Activated CD8-positive, alpha-beta memory T cell treated with anti-CD3 and anti-CD28 coated beads, Interleukin-2, amount 50 U/mL, for 48 hours (primary cell): ENCODE data around the gene CBLB.

Experiments
- DNase-seq: peaks from one replicate; pipeline ENCODE4 v3.0.0-alpha.2; 2020

The CBLB gene

DNA sequence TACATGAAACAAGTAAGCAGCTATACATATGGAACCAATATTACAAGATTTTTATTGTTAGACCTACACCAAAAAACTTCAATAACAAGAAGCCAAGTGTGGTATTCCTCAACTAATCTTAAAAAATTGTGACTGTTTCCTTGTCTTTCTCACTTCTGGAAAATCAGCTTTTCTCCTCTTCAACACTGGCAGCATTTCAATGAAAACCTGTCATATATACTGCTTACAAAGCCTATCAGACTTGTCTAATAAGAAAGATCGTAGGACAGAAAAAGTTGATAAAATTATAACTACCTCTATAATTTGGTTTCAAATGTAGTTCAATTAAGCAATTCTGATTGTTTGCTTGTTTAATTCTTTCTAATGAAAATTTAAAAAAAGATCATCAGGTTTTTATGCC is 55.1 kb downstream of the CBLB start:
- no peak for DNase-seq

DNA sequence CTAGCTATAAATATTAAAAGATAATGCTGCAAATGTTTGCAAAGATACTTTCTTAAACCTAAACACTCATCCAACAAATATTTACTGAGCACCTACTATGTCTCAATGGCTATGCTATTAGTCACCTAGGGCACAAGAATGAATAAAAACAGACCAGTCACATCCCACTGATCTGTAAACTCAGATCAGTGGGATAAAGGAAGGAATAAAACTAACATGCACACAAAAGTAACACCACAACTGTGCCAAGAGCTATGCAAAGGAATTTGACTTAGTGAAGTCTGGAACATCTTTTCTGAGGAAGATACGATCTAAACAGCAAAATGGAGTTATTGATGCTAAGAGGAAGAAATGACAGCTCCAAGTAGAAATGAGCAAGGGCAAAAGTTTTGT is 56.6 kb downstream of the CBLB start:
- no peak for DNase-seq

DNA sequence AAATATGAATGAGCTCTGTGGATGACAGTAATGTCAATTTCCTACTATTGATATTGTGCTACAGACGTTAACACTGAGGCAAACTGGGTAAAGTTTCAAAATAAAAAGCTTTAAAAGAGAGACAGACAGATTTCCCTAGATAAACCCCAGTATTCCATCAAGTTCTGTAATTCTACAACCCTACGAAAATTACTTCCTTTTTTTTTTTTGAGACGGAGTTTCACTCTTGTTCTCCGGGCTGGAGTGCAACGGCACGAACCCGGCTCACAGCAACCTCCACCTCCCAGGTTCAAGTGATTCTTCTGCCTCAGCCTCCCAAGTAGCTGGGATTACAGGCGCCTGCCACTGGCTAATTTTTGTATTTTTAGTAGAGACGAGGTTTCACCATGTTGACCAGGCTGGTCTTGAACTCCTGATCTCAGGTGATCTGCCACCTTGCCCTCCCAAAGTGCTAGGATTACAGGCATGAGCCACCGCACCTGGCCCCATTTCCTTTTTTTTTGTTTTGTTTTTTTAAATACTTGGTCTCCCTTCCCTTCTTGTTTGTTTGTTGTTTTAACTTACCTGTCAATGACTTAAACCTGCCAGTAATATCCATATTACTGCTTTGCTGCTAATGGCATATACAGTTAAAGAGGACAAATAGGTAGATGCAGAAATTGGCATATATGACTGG is 57.2 kb downstream of the CBLB start:
- no peak for DNase-seq

DNA sequence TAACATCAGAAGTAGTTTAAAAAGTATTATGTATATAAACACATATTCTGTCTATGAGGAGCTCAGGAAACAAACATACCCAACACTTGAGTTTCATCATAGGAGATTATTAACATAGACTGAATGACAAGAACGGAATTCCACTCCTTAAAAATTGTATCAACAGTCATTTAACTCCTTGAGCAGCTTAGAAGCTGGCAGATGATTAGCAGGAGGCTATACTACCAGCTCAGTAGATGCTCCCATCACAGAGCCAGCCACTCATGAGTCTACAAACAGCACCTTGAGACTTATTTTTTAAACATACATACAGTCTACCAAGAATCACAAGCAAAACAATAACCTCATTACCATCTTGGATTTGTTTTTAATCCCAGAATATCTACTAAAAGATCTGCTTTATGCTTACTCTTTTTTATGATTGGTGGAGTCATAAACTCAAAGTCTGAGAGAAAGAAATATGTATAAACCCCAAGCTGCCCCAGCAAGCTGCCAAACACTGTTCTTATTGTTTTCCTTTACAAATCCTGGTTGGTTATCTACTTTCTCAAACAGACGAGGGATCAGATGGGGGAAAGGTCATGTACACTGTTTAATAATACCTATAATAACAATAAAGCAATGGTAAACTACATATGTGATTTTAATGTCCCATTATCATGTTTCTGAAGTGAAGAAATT is 59.5 kb downstream of the CBLB start:
- DNase-seq: no peak

DNA sequence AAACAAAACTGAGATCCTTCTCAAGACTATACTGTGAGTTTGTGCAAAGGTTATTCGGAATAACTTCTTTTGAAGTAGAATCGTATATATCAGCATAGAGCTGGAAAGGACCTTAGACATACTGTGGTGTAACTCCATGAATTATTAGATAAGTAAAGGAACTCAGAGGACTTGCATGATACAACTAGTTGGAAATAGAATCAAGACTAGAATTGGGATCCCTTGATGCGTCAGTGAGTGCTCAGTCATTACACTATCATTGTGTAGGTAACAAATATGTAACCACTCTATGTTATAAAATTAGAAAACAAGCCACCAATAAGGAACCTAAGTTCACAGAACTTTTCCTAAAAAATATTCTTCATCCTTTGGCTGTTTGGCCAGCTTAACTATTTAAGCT is 61.1 kb downstream of the CBLB start:
- no peak for DNase-seq

DNA sequence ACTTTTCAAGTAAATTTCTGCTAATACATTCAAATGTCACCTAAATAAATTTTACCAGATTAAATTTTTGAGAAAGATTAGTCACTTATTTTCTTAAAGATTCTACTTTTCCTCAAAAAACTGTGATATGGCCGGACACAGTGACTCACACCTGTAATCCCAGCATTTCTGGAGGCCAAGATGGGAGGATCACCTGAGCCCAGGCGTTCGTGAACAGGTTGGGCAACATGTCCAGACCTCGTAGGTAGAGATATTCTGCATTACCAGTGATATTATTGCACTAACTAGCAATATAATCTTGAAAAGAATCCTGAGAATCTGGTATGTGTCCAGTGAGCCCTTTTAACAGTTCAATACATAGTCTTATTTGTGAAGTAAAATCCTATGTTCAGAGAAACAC is 61.7 kb downstream of the CBLB start:
- no peak for DNase-seq

DNA sequence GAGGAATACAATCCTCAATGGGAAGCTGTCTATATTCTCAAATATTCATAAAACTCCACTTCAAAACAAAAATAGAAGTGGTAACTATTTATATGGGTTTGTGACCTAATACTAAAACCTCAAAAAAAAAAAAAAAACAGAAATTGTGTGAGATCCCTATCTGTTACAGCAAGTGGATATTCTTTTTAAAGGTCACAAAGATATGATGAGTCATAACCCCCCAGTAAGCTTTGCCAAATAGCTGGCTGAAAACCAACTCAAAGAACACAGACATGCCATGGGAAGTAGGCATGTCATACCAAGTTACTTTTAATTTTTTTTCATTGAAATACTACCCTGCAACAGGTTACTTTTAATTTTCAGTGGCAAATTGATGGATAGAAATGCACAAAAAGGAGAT is 62.5 kb downstream of the CBLB start:
- no peak for DNase-seq

DNA sequence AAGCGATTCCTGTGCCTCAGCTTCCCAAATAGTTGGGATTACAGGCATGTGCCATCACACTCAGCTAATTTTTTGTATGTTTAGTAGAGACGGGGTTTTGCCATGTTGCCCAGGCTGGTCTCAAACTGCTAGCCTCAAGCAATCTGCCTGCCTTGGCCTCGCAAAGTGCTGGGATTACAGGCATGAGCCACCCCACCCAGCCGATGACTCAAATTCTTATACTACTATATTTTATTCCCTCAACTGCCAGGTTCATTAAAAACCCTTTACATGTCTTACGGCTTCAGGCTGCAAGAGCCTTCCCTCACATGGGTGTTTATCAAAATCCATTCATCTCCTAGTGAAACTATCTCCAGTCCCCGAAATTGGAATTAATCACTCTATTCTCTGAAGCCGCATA is 63.4 kb downstream of the CBLB start:
- DNase-seq: no peak

DNA sequence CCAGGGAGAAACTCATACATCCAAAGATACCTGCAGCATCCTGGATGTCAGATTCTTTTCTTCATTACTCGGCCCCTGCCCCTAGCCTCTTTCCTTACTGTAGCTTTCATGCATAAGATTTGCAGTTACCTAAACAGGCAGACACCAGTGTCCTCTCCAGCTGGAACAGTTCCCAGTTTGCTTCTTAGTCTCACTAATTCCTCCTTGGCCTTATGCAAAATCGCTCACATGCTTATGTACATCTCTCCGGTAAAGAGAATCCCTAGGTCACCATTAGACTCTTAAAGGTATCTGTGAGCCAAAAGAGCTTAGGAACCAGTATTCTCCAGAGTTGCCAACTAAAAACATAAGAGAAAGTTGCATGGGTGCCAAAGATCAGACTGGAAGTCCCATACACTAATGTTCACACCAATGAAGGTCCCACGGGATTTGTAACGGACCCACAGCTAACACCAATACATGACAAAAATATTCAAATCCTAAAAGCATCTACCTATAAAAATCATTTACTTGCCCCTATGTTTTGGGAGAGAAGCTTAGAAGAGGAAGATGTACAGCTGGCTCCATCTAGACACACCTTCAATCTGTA is 66.6 kb downstream of the CBLB start:
- no peak for DNase-seq

DNA sequence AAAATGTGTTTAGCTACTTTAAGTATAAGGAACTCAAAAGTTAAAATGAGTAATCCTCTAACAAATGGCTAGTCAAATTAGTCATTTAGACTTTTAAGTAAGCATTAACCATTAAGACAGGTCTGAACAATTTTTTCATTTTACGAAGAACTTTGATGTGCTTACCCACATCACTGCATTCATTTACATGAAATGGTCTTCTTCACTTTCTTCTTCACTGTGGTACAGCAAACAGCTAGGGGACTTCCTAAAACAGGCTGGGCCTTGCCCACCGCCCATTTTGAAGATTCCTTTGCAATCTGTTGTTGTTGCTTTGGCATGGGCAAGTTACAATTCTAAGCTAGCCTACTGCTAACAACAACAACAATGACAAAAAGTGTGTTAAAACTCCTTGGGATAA is 67.4 kb downstream of the CBLB start:
- no peak for DNase-seq

DNA sequence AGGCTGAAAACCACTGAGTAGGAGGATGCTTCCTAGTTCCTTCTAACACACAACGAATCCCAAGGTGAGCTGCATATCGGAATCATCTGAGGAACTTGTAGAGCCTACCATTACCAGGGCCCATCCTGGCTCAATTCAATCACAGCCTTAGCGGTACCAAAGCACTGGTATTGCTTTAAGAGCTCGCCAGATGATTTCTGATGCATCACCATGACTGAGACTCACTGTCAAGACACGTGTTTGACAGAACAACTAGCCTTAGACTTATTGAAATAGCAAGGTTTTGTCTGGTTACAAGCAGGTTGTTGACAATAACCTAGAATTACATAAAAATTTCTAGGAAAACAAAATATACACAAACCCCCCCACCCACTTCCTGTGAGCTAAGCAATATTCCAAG is 68.5 kb downstream of the CBLB start:
- DNase-seq: no peak

DNA sequence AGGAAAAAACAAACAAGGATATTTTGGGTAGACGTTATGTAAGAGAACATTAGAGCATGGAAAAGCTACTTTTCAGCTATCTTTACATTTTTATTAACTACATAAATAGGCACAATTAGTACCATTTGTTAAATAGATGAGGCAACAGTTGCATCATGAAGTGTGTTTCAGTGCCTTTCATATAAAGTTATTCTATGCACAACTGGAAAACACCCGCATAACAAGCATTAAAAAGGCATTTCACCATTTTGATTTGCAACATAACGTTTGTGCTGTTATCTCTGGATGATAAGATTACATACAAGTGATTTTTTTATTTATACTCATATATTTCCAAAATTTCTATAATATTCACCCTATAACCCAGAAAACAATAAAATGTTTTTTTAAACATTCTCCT is 69.5 kb downstream of the CBLB start:
- no peak for DNase-seq

DNA sequence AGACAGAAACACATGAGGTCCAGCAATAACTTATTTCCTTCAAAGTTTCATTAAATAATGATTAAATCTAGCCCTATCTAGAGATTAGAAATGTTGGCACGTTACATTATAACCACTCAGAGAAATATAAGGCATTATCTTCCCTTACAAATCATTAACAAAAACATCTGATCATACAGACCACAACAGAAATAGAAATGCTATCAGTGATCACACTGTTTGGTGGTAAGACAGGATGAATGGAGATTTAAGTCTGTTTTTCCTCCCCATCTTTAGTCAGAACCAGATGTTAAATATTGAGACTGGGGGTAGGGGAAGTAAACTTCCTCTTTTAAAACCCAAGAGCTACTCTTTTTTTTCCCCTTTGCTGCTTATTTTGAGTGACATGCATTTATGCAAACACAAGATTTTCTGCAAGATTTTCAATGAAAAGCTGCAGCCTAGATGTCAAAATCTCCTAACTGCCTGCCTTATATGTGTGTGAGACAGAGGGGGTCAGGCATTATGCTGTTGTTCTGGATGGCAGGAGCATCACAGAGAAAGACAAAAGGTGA is 70.4 kb downstream of the CBLB start:
- no peak for DNase-seq

DNA sequence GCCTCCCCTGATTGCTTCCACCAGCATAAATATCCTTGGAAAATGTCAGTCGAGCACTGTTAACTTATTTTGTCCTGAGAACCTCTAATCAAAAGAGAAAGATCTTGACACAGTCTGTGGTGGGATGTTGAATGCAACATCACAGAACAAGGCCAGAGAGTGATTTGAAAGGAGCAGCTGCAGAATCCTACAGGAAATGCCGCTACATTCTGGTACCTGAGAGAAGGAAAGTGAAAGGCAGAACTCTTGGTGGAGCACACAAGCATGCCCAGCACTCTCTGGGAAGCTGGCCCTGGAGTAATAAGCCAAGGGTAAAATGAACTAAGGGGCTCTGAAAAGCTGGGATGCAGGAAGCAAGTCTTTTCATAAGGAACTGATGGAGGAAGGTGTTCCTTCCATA is 75.8 kb downstream of the CBLB start:
- DNase-seq: no peak

DNA sequence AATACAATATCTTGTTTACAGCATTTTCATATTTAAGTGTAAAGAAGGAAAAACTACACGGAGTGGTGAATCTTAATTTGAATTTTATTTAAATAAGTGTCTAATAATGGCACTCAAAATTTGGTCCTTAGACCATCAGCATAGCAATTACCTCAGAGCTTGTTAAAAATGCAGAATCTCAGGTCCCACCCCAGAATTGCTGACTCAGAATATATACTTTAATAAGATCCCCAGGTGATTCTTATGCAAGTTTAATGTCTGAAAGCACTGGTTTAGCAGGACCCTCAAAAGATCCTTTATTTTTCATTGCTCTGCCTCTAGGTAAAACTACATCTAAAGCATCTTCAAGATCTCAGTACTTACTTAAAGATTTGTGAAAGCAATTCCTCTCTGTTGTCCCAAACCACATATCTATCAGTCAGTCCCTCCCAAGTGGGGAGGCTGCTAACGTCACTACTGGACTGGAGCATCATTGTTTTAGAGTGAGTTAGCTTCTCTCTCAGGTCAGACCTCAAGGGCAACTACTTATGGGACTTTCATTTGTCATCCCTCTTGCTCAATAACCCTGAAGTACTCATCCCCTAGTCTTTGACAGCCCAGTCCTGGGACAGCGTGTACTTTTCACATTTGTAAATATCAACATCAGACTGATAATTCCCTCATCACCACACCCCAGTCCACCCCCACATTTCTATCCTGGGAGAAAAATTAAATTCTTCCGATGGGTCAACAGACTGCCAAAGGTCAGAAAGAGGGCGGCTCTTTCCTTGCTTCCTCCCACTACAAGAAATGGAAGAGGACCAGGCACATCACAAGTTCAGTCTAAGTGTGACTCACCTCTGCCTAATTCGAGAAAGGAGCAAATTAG is 76.7 kb downstream of the CBLB start:
- DNase-seq: no peak

DNA sequence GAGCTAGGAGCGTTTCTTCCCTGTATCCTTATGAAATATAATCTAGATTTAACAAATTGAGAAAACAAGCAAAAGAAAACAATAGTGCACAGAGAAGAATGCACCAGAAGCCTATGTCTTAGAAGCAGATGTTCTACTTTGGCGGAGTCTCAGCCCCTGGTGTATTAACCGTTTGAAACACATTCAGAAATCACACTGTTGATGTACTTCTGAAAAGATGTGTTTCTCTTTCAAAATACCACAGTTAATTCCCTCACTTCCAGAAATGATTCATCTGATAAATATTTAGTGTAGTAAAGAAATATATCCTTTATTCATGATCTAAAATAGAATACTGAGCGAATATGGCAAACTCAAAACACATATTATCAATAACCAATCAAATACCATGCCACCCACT is 77.7 kb downstream of the CBLB start:
- DNase-seq: no peak

DNA sequence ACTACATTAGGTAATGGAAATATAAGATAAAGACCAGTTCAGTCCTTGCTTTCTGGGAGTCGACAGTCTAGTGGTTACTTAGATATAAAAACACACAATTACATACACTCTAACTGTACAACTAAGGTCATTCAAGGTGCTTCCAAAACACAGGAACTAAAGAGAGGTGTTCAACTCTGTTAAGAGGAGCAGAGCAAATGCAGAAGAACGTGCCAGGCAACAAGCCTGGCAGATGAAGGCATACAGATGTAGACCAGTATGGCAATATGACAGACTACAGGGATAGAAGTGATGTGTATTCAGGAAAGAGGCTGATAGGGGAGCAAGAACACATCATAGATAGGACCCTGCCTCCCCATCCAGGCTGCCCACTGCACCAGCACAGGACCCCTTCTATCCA is 78.3 kb downstream of the CBLB start:
- no peak for DNase-seq

DNA sequence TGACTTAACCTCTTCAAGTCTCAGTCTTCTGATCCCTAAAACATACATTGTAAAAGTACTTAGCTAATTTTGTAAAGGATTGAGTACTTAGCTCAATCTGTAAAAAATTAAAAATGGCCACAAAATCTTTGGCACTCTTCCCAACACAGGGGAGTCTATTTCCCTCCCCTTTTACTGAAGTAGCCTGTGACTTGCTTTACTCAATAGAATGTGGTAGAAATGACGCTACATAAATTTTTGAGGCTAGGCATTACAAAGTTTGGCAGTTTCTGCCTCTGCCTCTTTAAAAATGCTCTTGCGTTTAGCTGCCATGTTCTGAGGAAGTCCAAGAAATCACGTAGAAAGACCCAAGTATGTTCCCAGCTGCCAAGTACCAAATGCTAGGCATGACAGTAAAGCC is 80.2 kb downstream of the CBLB start:
- DNase-seq: no peak

DNA sequence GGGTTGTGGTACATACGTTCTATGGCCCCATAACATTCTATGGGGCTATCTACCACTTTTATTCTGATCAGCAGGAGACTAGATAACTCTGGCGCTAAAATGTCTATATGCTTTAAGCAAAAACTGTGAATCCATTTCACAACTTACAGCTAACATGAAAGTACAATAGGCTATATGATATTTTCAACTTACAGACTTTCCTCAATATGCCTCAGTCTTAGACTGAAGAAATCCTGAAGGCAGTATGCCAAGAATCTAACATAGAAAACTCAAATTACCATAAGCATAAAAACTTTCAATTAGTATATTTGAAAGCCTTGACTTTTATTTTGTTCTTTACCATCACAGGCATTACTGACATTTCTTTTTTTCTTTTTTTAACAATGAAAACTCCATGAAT is 81.4 kb downstream of the CBLB start:
- no peak for DNase-seq

DNA sequence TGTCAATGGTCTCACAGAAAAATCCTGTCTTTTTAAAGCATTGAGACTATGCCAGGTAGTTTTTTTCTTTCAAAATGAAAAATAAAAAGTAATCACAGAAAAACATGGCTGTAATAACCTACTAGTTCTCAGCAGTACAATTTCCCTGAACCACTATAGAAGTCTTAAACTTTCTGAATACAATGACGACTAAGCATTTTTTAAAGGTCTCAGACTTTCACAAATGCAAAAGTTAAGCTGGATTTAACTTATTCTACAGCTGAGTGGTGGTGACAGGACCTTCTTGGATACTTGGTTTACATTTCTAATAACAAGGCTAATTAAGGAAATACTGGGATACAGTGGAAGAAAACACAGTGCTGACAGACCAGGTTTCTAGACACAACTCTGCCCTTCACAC is 81.8 kb downstream of the CBLB start:
- no peak for DNase-seq

DNA sequence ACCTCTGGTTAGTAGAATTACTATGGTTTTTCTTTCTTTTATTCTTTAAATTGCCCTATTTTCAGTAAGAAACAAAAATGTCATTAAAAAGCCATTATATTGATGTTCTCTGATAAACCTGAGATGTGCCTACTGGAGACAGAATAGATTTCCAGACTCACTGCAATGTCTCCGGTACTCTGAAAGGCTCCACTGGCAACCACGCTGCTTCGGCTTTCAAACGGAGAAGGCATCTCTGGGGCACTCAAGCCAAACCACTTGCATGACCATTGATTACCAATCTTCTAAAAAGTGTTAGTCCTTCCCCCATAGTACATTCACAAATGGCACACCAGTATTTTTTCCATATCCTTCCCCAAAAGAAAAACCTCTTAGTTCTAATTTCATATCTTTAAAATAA is 82.6 kb downstream of the CBLB start:
- no peak for DNase-seq

DNA sequence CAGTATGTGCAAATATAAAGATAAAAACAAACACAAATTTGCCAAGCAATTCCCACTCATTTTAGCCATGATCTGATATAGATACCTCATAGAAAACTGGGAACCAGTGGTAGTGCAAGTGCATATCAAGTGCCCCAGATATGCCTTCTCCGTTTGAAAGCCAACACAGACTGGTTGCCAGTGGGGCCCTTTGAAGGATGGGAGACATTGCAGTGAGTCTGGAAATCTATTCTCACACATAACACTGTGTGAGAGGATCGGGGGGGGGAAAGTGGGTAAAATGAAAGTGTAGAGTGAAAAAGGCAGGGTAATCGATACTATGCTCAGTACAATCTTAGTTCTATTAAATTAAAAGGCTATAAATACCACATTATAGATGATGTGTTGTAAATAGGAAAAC is 83.0 kb downstream of the CBLB start:
- DNase-seq: no peak

DNA sequence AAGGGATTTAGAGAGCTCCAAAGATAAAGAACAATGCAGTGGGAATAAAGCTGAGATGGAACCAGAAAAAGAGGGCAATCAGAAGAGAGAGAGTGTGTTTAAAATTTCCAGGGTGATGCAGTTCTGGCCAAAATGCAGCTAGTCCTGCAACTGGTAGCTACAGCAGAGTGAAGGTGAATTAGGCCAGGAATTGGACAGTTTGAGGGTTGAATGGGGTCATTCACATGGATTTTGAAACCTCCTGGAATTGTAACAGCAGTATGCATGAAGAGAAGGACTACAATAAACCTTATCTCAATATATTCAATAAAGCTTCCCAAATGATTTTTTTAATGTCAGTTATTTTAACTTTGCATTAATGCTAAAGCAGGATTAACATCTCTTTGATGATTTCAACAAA is 85.2 kb downstream of the CBLB start:
- DNase-seq: no peak

DNA sequence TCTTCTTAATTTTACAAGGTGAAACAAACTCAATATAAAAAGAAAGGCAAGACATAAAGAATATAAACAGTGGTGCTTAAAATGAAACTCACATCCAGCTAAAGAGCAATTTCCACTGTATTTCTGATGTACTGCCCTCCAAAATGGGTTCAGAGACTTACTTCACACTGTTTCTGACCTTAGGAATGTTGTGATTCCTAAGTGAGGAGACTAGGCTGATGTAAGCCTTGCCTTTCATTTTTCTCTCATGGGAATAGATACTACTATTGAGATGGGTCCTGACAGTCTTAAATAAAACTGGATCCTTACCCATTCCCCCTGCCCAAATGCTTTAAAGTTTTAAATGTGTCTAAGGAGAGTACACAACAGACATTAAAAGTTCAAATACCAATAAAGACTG is 86.9 kb downstream of the CBLB start:
- no peak for DNase-seq
